ENCODE measurements around the gene AP2A2.

AP2A2 gene

DNA sequence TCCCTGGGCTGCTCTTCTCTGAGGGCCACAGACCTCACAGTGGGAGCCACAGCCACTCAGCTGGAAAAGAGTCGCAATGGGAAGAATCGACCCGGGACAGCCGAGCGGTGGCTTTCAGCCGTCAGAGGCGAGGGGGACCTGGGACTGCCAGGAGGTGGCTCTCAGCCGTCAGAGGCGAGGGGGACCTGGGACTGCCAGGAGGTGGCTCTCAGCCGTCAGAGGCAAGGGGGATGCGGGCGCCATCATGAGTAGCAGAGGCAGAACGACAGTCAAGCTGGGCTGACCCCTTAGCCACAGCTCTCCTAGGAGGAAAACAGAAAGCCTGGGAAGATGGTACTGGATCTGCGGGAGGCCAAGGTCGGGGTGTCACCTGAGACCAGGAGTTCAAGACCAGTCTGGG lies 134.1 kb downstream of the AP2A2 start:
- no peak for DNase-seq (ENCODE audit: low read depth)

GRCh38 chr11:1060410-1060809 lies 134.7 kb downstream of the AP2A2 start:
- no peak for DNase-seq (ENCODE audit: low read depth)

DNA sequence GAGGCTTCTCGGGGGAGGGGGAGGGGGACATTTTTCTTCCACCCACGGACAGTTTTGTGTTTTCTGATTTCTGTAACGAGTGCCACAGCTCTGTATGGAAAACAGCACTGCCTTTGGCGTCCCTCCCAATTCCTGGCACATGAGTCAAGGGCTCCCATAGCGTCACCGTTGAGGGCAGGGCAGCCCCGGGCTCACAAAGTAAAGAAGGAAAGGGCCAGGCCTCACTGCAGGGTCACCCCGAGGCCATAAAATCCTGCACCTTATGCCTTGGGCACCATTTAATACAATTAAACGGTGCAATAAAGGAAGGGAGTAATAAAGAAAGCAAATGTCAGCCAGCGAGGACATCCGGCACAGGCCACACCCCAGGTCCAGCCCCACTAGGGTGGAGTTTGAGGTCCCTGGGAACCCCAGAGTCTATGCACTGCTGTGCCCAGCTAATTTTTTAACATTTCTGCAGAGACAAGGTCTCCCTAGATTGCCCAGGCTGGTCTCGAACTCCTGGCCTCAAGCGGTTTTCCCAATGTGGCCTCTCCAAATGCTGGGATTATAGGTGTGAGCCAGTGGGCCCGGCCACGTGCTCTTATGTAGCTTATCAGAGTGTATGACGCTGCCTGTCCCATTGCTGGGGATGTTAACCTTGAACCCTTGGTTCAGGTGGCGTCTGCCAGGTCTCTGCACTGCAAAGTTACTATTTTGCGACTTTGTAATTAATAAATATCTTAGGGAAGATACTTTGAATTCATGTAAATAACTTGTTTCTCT lies 135.4 kb downstream of the AP2A2 start:
- DNase-seq (ENCODE audit: low read depth), result no peak
